ENCODE results near the gene PLEKHA5.

PLEKHA5 gene

DNA sequence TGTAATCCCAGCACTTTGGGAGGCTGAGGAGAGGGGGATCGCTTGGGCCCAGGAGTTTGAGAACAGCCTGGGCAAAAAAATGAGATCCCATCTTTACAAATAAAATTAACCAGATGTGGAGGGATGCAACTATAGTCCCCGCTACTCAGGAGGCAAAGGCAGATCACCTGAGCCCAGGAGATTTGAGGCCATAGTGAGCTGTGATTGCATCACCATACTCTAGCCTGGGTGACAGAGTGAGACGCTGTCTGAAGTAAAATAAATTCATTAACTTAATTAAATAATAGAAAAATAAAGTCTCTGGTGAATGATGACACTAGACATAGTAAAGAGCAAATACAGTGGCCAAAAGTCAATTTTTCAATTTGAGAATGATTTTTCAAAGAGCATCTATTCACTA is 16.1 kb upstream of the PLEKHA5 start:
- CTCF ChIA-PET = no interaction called here
- no peak overlapping the region for H3K4me3 ChIP-seq (ENCODE audit: low read depth, low read length)
- TF ChIP-seq, protein P1, sequence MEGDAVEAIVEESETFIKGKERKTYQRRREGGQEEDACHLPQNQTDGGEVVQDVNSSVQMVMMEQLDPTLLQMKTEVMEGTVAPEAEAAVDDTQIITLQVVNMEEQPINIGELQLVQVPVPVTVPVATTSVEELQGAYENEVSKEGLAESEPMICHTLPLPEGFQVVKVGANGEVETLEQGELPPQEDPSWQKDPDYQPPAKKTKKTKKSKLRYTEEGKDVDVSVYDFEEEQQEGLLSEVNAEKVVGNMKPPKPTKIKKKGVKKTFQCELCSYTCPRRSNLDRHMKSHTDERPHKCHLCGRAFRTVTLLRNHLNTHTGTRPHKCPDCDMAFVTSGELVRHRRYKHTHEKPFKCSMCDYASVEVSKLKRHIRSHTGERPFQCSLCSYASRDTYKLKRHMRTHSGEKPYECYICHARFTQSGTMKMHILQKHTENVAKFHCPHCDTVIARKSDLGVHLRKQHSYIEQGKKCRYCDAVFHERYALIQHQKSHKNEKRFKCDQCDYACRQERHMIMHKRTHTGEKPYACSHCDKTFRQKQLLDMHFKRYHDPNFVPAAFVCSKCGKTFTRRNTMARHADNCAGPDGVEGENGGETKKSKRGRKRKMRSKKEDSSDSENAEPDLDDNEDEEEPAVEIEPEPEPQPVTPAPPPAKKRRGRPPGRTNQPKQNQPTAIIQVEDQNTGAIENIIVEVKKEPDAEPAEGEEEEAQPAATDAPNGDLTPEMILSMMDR (IDR thresholded peaks at IDR 0.05; ENCODE audit: insufficient read depth, low read length, missing control alignments) = no peak
- POLR2A ChIA-PET = no interaction called here
- DNase-seq (ENCODE audit: low read depth, low spot score) = no peak

DNA sequence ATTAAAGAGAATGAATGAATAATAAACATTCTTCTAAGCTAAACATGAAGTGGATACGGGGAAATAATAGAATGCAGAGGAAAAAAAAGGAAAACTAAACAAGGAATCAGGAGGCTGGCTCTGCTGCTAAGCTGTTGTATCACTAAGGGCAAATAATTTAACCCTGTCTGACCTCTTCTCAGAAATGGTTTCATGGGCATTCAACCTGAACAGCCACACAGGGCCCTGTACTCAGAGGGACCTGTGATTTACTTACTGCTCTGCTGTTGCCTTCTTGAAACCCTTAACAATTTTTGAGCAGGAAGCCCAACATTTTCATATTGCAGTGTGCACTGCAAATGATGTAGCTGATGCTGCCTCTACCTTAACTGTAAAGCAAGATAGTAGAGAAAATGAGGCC is 14.2 kb upstream of the PLEKHA5 start:
- no peak overlapping the region for H3K4me3 ChIP-seq (ENCODE audit: low read depth, low read length)
- CTCF ChIA-PET = no interaction called here
- TF ChIP-seq, protein P1 (IDR thresholded peaks at IDR 0.05; ENCODE audit: insufficient read depth, low read length, missing control alignments) = no peak
- no peak for DNase-seq (ENCODE audit: low read depth, low spot score)
- POLR2A ChIA-PET = no interaction called here

DNA sequence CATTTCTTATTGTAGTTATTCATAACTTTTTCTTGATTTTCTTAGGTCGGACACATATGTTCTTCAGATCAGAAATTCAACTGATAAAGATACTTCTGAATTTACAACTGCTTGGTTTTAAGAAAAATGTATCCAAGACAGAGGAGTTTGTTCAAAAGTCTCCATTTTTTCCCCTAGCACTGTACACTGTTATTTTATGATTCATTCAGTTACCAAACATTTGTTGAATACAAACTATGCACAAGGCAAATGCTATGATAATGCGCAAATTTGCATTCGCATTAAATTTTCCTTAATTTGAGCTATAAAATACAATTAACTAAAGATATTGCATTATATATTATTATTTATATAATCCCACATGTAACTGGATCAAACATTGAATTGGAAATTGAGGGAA is 10.1 kb upstream of the PLEKHA5 start:
- H3K4me3 ChIP-seq (ENCODE audit: low read depth, low read length) = no peak overlapping the region
- DNase-seq (ENCODE audit: low read depth, low spot score) = no peak
- CTCF ChIA-PET = no interaction called here
- TF ChIP-seq, protein P1 (IDR thresholded peaks at IDR 0.05; ENCODE audit: insufficient read depth, low read length, missing control alignments) = no peak
- POLR2A ChIA-PET = no interaction called here

DNA sequence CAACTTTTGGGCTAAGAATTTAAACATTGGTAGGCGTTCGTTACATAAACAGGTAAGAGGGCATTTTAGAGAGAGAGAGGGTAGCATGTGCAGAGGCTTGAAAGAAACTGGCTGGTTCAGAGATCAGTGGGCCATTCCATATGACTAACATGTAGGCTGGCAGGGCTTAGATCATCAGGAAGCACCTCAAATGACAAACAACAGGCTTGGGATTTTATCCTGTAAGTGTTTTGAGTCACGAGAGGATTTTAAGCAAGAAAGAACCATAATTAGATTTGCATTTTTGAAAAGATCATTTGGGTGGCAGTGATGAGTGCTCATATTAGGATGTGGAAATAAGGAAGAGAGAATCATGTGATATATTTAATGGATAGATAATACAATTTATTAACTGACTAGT is 8.7 kb upstream of the PLEKHA5 start:
- CTCF ChIA-PET = no interaction called here
- no peak overlapping the region for H3K4me3 ChIP-seq (ENCODE audit: low read depth, low read length)
- TF ChIP-seq, protein P1 (IDR thresholded peaks at IDR 0.05; ENCODE audit: insufficient read depth, low read length, missing control alignments) = no peak
- DNase-seq (ENCODE audit: low read depth, low spot score) = no peak
- POLR2A ChIA-PET = no interaction called here

DNA sequence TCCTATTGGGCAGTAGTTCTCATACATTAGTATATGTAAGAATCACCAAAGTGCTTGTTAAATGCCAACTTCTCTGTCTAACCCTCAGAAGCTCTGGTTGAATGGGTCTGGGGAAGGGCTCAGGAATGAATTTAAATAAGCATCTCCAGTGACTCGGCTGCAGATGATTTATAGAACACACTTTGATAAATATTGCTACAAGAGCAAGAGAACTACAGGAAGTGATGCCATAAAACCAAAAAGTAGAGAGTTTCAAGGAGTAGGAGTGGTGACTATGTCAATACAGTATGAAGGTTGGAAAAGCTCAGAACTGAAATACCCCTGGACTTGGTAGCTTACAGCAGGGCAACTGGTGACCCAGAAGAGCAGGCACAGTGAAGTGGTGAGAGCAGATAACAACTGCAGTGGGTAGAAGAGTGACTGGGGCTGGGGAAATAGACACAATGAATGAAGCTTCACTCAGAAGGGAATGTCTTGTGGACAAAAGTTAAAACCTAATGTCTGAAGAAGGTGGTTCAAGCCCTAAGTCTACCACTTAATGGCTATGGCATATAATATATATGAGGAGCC is 8.0 kb upstream of the PLEKHA5 start:
- H3K4me3 ChIP-seq (ENCODE audit: low read depth, low read length) = no peak overlapping the region
- no peak for DNase-seq (ENCODE audit: low read depth, low spot score)
- TF ChIP-seq, protein P1 (IDR thresholded peaks at IDR 0.05; ENCODE audit: insufficient read depth, low read length, missing control alignments) = no peak
- ChIA-PET POLR2A (no interaction called here), CTCF (interaction anchor here (1.4 kb wide), 1 partner anchor 11 kb away, joined by 3 read pairs; no protein-coding TSS in a partner anchor)

DNA sequence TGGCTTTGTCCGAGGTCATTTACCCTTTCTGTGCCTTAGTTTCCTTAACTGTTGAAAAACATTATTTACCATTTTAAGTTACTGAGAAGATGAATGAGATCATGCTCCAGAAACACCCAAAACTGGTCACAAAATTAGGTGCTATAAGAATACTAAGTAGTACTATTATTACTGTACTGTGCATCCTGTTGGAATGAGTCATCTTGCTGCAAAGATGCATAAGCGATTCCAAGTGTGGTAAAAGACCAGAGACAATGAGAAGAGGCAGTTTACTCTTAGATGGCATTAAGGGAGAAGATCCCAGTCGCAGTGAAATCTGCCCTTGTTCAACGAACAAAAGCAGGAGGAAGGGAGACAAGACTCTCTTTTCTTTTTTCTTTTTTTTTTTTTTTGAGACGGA is 4.2 kb upstream of the PLEKHA5 start:
- POLR2A ChIA-PET = no interaction called here
- CTCF ChIA-PET = no interaction called here
- H3K4me3 ChIP-seq (ENCODE audit: low read depth, low read length) = no peak overlapping the region
- TF ChIP-seq, protein P1 (IDR thresholded peaks at IDR 0.05; ENCODE audit: insufficient read depth, low read length, missing control alignments) = no peak
- no peak for DNase-seq (ENCODE audit: low read depth, low spot score)
